H54 (cell line): Measurements from ENCODE around the gene SYNE1.
"Not testable (repeated sequence)": the region's sequence is repeated elsewhere in the genome, so short reads cannot be mapped to it uniquely, and the experiment has no call there.

Source experiments
- DNase-seq: peaks from one replicate; pipeline ENCODE4 v3.0.0; 2011; ENCODE audit warnings: low spot score, mixed read lengths; ENCODE audit not compliant: insufficient read length
- FAIRE-seq: peaks from 3 replicates; lab custom pipeline; 2011; peaks lifted over from hg19 to GRCh38; lab: Jason Lieb, UNC
- POLR2A ChIP-seq: IDR thresholded peaks from 2 replicates; pipeline ENCODE4 v1.6.1; 2011; ENCODE audit warnings: low read depth, mild to moderate bottlenecking, low read length

Gene SYNE1

DNA sequence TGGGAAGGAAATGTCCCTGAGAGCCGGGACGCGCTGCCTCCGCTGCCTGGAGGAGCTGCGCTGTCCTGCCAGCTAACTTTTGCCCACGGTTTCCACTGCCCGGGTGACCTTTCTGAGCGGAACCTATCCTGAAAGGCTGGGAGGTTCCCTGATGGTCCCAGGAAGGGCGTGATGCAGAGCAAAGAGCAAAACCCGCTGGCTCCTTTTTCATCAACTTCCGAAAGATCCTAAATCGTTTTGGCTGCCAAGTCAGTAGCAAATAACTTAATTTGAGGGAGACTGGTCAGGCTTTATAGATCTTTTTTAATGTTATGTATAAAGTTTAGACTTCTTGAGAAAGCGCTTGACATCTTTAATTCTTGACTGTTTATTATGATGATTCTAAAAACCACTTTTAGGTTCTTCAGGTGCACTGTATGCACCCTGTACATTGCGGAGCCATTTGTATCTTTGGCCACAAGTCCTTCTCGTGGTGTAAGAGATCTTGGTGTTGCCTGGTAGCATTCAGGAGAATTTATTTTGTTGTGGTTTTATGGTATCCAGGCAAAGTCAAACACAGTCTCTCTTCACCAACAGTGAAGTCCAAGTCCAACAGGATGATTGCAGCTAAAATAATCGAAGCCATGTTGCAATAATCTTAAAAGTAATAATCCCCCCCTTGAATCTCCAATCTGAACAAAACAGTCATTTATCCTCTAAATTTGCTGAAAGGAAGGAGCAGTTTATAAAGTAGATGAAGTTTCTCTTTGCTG is at the start of gene SYNE1:
Gene SYNE1, minus strand, starts transcription at position 67 of the 752 bp plus-strand sequence. CDS start 9,031 bp downstream, outside the sequence.
- FAIRE-seq: no peak

DNA sequence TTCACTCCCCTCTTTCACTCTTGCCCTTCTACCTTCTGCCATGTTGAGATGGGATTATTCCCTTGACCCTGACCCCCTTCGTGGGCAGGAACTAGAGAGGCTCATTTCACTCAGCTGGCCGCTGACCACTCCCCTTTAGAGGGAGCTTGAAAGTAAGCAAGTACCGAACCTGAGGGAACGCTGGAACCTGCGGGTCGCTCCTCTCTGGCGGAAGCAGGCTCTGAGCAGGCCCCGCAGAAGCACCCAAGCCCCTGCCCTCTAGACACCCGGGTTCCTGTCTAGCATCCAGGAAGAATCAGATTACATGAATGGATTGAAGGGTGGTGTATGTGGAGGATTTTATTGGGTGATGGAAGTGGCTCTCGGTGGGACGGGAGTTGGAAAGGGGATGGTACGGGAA is 48.7 kb upstream of the SYNE1 start:
- TF ChIP-seq POLR2A: no peak
- FAIRE-seq (no peak), DNase-seq (no peak)

More for the DNA sequence above, at the start of gene SYNE1:
- no peak for TF ChIP-seq POLR2A
- no peak for DNase-seq

DNA sequence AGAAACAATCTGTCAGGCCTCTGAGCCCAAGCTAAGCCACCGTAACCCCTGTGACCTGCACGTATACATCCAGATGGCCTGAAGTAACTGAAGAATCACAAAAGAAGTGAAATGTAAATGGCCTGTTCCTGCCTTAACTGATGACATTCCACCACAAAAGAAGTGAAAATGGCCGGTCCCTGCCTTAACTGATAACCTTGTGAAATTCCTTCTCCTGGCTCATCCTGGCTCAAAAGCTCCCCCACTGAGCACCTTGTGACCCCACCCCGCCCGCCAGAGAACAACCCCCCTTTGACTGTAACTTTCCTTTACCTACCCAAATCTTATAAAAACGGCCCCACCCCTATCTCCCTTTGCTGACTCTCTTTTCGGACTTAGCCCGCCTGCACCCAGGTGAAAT is 45.8 kb upstream of the SYNE1 start:
- not testable (repeated sequence) for FAIRE-seq, DNase-seq

GRCh38 chr6:152682141-152682540 is 45.0 kb upstream of the SYNE1 start:
- no peak for TF ChIP-seq POLR2A
- no peak for FAIRE-seq
- DNase-seq: no peak

DNA sequence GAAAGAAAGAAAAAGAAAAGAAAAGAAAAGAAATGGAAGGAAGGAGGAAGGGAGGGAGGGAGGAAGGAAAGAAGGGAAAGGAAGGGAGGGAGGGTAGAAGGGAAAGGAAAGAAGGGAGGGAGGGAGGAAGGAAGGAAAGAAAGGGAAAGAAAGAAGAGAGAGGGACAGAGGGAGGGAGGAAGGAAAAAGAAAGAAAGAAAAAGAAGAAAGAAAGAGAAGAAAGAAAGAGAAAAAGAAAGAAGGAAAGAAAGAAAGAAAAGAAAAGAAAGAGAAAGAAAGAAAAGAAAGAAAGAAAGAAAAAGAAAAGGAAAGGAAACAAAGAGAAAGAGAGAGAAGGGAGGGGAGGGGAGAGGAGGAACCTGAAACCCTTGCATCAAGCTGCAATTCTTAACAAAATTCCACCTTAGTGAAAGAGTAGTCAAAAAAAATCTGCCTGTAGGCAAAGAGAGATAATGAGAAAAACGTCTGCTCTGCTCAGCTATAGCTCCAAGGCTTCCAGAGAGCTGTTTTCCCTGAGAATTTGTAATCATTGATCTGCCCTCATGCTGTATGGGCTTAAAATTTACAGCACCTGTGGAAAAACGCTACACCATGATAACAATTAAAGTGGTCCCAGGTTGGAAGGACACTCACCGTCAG is 43.8 kb upstream of the SYNE1 start:
- FAIRE-seq (no peak), DNase-seq (no peak)
- TF ChIP-seq POLR2A: no peak

GRCh38 chr6:152680151-152680550 is 43.0 kb upstream of the SYNE1 start:
- no peak for FAIRE-seq
- TF ChIP-seq POLR2A: no peak
- DNase-seq: no peak

DNA sequence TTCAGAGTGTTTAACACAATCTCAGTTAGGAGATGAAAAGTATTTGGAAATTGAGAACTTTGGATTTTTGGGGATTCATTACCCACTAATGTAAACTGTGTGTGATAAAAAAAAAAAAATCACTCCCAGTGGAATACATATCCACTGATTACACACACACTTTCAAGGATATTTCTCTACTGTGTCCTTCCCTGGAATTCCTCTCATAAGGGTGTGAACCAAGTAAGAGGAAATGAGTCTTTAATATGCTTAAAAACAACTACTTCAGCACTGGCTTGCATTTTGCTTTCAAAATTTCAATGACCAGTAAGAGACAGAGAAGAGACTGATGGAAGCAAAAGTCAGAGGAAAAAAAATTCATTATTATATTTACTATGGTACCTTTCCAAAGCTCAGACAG is 36.1 kb upstream of the SYNE1 start:
- TF ChIP-seq POLR2A: no peak
- FAIRE-seq: no peak
- DNase-seq: no peak

DNA sequence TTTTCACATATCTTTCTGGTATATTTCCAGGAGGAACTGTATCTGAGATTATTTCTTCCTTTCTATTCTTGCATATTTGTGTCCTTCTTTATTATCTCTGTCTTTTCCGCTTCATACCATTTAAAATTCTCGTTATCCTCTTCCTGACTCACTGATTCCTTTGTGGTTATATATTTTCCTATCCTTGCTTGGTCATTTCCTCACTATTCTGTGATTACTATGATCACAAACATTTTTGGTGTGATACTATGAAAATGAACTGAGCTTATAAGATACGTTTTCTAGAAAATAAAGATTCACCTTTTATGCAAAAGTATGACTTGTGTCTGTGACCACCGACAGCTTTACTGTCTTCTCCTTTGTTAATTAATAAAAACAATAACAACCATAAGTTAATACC is 34.0 kb upstream of the SYNE1 start:
- no peak for FAIRE-seq
- TF ChIP-seq POLR2A: no peak
- no peak for DNase-seq

DNA sequence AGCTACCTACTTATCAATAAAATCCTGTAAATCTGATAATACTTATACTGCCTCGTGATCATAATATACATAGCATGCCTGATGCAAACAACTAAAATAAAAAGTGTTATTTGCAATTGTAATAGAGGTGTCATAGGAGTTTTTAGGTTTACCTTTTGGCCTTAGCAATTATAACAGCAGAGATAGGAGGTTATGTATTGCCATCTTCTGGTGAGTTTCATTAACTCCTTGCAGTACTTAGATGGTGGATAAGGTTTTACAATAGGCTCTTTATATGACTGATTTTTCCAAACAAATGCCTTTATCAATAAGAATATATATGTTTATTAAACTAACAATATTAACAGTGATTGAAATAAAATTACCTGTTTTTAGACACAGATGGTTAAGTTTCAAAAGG is 32.7 kb upstream of the SYNE1 start:
- FAIRE-seq (no peak), DNase-seq (no peak)
- TF ChIP-seq POLR2A: no peak

GRCh38 chr6:152661776-152662175 is 24.6 kb upstream of the SYNE1 start:
- FAIRE-seq (no peak), DNase-seq (no peak)
- TF ChIP-seq POLR2A: no peak

DNA sequence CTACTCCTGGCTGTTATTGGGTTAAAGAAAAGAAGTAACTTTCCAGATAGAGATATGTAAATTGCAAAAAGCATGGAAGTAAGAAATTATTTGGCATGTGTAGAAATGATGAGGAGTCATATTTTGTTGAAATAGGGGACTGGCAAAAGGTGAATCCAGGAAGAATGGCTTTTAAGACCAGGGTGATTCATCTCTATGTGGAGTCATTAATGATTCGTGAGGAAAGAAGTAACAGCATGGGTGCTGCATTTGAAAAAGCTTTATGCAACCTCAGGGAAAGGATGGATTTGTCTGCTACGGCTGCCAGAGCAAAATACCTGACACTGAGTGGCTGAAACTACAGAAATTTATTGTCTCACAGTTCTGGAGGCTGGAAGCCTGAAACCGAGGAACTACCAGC is 14.8 kb upstream of the SYNE1 start:
- no peak for TF ChIP-seq POLR2A
- no peak for DNase-seq
- no peak for FAIRE-seq

GRCh38 chr6:152648105-152648504 is 10.9 kb upstream of the SYNE1 start:
- no peak for DNase-seq
- TF ChIP-seq POLR2A: no peak
- FAIRE-seq: no peak

GRCh38 chr6:152646732-152647131 is 9.6 kb upstream of the SYNE1 start:
- DNase-seq, FAIRE-seq: not testable (repeated sequence)

DNA sequence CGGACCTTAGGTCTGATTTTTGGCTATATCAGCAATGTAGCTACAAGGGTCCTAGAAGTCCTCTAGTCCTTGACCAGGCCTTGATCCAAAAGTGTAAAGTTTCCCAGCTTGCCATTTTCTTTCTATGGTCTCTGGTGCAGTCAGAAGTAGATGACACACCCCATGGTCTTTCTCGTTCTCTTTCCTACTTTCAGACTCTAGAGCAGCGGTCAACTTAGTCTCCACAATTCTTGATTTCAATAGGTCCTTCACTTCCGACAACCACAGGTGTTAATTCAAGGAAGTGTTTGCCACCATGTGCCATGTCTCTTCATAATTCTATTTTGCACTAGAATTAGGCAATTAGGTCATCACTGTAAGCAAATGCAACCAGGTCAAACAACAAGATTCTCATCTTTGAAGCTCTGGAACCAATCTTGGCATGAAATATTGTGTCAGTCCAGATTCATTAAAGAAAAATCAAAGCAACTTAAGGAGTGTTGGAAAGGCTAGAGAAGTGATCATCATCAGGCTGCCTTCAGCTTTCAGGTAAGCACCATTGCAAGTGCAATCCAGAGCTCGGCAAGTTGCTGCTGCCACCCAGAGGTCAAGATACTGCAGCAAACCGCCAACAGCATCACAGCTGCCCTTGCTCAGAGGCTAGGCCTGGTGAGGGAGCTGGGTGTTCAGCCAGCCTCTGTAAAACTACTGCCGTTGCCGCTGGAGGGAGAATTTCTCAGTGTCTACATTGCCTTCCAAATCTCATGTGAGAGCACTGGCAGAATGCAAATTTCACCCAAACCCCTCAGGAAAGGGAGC is 5.6 kb upstream of the SYNE1 start:
- no peak for TF ChIP-seq POLR2A
- DNase-seq: peak; percentile 15
- no peak for FAIRE-seq
